NCI-H2029 treated with DMSO at 0.1 percent for 48 hours (cell line): Measurements from ENCODE around the gene CPA4.
A peak's percentile ranks its signal among the peaks of the same experiment; 100 is the strongest.

Experiments
- DNase-seq: peaks from one replicate; lab custom pipeline; 2025; lab: John Stamatoyannopoulos, UW

Gene CPA4

GRCh38 chr7:130345725-130346124 lies 52.8 kb downstream of the CPA4 start:
- DNase-seq = no peak

DNA sequence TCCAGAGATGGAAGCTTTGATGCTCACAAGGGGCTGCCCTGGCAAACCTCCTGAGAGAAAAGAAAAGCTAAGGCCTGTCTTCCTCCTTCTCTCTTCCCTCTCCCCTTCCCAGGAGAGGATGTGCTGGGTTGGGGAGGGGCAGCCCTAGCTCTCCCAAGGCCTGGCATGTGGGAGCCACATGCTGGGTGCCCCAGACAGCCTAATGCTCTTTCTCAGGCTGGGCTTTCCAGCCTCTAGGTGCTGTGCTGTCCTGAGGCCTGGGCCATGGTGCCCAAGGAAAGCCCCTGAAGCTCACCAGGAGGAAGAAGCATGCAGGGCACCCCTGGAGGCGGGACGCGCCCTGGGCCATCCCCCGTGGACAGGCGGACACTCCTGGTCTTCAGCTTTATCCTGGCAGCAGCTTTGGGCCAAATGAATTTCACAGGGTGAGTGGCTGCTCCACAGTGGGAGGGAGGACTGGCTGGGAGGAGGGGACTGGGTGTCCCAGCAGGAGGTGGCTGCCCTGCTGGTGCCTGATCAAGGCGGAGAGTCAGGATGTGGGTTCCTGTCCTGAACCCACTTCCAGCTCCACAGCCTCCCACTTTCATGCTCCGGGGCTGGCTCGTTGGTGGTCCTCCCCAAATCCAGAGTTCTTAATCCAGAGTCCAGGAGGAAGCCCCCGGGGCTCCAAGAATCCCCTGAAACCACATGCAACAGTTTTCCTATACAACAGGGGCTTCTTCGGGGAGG lies 53.4 kb downstream of the CPA4 start:
- no peak for DNase-seq

DNA sequence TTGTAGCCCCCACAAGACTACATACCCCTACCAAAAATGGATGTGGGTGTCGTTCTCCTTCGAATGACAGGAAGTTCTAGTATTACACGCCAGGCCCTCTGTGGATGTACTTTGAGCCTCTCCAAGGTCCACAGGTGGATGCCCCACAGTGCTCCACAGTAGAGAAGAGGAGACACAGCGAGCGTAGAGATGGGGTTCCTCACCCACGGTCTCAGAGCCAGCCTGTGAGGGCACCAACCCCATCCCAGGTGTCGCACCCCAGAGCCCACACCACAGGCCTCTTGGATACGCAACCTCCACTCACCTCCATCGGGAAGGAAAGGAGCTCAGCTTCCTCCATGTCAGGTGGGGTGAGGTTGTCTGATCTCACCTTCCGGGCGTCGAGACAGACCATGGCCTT lies 54.0 kb downstream of the CPA4 start:
- no peak for DNase-seq

GRCh38 chr7:130349911-130350782 lies 57.2 kb downstream of the CPA4 start:
- no peak for DNase-seq

DNA sequence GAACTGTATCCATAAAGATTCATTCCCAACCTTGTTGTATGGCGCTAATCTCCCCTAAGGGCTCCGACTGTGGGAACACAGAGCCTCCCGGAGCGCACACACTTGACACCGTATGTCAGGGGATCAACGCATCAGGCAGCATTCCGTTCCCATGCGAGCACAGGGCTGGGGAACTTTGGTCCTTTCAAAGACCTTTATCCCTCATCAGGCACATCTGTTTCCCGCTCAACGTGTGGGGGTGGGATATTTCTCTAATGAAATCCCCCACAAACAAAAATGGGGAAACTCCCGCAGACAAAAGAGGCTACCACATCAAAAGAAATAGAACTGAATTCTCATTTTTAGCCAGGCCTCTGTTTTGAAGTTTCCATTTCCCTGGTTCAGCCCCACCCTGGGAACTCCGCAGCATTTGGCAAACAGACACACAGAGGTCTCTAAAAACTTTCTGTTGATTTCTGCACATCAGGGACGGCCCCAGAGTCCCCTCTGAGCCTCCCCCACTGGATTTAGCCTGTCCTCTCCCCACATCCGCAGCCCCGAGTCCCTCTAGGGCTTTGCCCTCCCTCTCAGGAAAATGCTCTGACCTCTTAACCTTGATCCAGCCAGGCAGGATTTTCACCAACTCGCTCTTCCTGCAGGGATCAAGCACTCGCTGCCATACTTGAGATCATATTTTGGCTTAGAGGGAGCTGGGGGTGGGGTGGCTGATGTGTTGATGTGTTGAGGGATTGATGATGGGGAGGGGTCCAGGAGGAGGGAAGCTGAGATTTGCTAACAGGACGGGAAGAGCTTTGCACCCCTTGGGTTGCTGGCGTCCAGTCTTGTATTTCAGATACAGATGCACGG lies 58.2 kb downstream of the CPA4 start:
- no peak for DNase-seq

- no peak for DNase-seq
These were observed 58.8 kb downstream of the CPA4 start for GRCh38 chr7:130351791-130352090.

DNA sequence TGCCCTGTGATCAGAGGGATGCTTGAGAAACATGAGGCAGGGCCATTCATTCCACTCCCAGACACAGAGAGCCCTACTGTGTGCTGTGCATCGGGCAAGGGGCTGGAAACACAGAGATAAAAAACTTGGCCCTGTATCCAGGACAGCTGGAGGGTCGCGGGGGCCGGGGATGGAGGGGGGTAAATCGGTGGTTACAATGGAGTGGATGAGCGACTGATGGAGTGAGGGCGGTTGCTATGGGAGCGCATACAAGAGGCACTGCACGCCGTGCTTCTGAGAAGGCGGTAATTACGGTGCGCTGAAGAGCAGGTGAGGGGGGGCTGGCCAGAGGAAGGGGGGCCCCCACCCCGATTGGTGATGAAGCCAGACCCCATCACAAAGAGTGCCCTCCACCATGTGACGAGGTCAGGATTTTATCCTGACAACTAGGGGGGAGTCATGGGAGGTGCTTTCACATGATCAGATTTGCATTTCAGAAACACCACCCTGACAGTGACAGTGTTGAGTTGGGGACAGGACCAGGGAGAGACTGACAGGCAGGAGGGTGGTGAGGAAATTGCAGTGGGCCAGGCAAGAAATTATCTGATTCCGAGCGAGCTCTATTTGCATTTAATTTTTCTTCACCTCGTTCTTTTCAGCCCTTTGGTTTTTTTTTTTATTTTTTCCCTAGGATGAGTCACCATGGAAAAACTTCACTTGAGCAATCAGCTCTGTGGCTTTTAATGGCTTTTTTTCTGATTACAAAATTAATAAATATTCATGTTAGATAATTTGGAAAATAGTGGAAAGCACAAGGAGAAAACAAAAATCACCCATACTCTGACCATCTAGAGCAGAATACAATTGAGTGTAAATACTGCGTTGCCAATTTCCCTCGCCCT lies 59.5 kb downstream of the CPA4 start:
- DNase-seq = no peak

GRCh38 chr7:130353196-130353595 lies 60.2 kb downstream of the CPA4 start:
- no peak for DNase-seq

DNA sequence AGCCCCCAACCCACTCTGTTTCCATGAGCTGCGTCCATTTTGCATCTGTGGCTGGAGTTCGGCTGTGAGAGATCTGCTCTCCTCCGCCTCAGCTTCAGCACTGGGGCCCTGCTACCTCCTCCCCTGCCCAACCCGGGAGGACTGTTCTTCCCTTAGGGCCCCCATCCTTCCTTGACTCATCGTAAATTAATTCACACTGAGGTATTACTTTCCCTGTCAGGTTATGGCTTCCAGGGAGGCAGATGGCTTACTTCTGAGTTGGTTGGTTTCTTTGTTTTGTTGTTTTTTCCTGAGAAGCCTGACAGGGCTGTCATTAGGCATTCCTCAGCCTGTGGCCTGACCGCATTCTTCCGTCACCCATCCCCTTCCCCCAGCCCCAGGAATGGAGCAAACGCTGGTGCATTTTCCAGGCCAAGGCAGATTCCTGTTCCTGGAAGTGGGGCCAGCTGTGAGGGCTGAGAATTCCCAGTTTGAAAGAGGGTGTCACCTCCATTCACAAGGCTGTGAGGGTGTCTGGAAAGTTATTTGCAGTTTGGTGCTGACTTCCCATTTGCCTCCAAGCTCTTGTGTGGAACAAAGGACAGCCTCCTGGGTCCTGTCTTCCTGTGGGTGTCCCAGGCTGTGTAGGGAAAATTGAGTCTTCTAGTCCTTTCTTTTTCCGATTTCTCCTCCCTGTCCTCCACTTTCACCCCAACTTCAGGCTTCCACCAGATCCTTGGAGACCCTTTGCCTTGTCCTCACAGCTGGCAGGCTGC lies 63.3 kb downstream of the CPA4 start:
- no peak for DNase-seq

GRCh38 chr7:130356876-130357611 lies 64.1 kb downstream of the CPA4 start:
- DNase-seq = no peak

DNA sequence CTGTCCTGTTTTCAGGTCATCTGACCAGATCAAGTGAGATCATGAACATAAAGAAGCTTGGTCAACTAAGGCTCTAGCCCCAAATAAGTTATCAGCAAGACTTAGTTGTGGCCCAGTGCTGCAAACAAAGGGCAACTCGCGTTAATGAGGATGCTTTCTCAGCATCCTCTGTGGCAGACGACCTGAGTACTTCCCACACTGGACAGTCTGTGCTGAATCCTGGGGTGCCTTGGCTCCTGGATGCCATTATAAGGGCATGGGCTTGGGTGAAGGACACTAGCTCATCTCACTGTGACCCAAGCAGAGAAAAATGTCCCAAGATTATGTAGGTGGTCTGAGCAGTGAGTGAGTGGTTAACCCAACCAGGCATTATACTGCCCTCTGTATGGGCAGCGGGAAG lies 65.5 kb downstream of the CPA4 start:
- no peak for DNase-seq

GRCh38 chr7:130359276-130359857 lies 66.4 kb downstream of the CPA4 start:
- DNase-seq = no peak

GRCh38 chr7:130360518-130360917 lies 67.6 kb downstream of the CPA4 start:
- DNase-seq = no peak

- no peak for DNase-seq
These were observed 68.7 kb downstream of the CPA4 start for GRCh38 chr7:130361681-130362080.

GRCh38 chr7:130362251-130362816 lies 69.4 kb downstream of the CPA4 start:
- no peak for DNase-seq

GRCh38 chr7:130363026-130363847 lies 70.3 kb downstream of the CPA4 start:
- no peak for DNase-seq

GRCh38 chr7:130364451-130364850 lies 71.5 kb downstream of the CPA4 start:
- peak; percentile 23 for DNase-seq

DNA sequence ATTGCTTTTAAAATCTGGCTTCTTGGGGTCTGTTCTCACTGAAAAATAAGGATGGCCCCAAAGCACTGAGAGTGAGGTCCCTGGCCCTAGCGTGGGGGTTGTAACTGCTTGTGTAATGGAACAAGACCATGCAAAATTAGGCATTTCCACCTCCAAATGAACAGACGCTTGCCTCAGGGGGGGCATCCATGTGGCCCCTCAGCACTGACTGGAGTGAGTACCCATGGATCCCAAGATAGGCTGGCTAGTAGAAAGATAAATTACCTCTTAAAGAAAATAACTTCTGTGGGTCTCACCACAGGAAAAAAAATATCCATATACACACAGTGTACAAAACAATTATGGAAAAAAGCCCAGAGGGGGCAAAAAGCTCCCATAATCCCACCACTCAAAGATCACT lies 72.1 kb downstream of the CPA4 start:
- no peak for DNase-seq
